ENCODE data around the gene SMIM17.

SMIM17 gene

DNA sequence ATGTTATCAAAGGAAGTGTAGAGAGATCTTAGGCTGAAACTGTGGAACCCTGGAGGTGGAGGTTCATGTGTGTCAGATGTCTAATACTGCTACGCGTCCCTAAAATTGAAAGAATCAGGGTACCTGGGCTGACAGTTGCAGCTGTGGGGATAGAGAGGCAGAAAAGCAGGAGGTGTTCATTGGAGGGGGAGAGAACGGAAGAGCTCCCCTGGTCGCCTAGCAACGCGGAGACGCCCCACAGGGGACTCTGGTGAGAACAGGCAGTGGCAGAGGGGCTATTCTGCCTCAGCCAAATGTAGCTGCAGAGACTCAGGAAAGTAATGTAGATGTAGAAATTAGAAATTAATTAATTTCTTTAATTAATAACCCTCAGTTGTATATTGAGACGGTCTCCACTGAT is 38.7 kb downstream of the SMIM17 start:
- no peak for DNase-seq (ENCODE audit: low read depth)
- TF ChIP-seq, protein P1, sequence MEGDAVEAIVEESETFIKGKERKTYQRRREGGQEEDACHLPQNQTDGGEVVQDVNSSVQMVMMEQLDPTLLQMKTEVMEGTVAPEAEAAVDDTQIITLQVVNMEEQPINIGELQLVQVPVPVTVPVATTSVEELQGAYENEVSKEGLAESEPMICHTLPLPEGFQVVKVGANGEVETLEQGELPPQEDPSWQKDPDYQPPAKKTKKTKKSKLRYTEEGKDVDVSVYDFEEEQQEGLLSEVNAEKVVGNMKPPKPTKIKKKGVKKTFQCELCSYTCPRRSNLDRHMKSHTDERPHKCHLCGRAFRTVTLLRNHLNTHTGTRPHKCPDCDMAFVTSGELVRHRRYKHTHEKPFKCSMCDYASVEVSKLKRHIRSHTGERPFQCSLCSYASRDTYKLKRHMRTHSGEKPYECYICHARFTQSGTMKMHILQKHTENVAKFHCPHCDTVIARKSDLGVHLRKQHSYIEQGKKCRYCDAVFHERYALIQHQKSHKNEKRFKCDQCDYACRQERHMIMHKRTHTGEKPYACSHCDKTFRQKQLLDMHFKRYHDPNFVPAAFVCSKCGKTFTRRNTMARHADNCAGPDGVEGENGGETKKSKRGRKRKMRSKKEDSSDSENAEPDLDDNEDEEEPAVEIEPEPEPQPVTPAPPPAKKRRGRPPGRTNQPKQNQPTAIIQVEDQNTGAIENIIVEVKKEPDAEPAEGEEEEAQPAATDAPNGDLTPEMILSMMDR (conservative IDR thresholded peaks at IDR 0.05; ENCODE audit: control insufficient read depth, insufficient read depth, low read depth, low read length), result no peak
- no peak overlapping the region for H3K4me3 ChIP-seq (ENCODE audit: control insufficient read depth, low read depth, low read length)

DNA sequence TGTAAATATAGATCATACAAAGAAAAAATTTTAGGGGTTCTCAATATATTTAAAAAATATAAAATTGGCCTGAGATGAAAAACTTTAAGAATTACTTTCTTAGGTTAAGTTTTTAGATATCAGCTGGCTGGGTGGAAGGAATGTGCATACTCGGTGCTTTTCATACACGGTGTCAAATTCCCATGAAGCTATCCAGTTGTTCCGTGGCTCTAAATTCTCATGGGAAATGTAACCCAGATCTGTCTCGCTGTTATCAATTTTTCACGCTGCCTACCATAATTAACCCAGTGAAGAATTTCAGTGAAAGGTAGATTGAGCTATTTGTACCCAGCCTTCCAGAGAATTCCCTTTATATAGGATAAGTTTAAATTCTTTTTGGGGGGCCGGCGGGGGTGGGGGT is 40.2 kb downstream of the SMIM17 start:
- no peak for DNase-seq (ENCODE audit: low read depth)
- TF ChIP-seq, protein P1 (conservative IDR thresholded peaks at IDR 0.05; ENCODE audit: control insufficient read depth, insufficient read depth, low read depth, low read length), result no peak
- H3K4me3 ChIP-seq (ENCODE audit: control insufficient read depth, low read depth, low read length), result no peak overlapping the region

DNA sequence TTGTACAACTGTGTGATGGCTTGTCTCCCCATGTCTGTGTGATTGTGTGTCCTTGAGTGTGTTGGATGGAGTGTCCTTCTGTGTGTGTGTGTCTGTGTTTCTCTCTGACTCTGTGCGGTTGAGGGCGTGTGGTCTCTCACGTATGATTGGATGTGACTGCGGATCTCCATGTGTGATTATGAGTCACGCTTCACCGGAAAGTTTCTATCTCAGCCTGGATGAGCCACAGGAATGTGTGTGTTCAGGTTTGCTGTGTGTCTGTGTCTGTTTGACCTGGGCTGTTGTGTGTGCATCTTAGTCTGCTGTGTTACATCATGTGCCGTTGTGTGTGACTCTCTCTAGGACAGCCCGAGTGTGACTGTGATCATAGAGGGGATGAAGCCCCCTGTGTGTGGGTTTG is 44.1 kb downstream of the SMIM17 start:
- TF ChIP-seq, protein P1 (conservative IDR thresholded peaks at IDR 0.05; ENCODE audit: control insufficient read depth, insufficient read depth, low read depth, low read length), result no peak
- no peak for DNase-seq (ENCODE audit: low read depth)

DNA sequence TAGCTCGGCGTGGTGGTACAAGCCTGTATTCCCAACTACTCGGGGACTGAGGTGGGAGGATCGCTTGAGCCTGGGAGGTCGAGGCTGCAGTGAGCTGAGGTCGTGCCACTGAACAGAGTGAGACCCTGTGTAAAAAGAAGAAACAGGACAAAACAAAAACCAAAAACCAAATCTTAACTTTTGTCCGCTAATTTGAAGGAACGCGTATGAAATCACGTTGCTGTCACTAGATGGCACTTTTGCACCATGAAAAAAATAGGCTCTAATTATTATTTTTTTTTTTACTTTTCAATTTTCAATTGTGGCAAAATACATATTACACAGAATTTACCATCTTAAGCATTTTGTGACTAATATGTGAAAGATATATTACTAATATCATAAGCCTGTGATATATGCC is 46.2 kb downstream of the SMIM17 start:
- no peak for DNase-seq (ENCODE audit: low read depth)
- H3K4me3 ChIP-seq (ENCODE audit: control insufficient read depth, low read depth, low read length), result no peak overlapping the region
- TF ChIP-seq, protein P1 (conservative IDR thresholded peaks at IDR 0.05; ENCODE audit: control insufficient read depth, insufficient read depth, low read depth, low read length), result no peak

More for the DNA sequence above, 44.1 kb downstream of the SMIM17 start:
- no peak overlapping the region for H3K4me3 ChIP-seq (ENCODE audit: control insufficient read depth, low read depth, low read length)

DNA sequence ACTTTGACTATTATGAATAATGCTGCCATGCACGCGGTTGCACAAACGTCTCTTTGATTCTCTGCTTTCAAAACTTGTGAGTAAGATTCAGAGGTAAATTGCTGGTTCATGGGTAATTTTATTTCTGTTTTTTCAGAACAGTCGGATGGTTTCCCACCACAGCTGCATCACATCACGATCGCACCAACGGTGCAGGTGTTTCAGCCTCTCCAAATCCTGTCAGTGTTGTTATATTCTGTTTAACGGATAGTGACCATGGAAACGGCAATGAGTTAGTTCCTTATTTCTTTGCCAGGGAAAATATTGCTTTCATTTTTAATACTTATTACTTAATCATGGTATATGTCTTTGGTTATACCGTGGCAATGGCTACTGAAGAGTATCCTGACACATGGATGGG is 47.7 kb downstream of the SMIM17 start:
- H3K4me3 ChIP-seq (ENCODE audit: control insufficient read depth, low read depth, low read length), result no peak overlapping the region
- TF ChIP-seq, protein P1 (conservative IDR thresholded peaks at IDR 0.05; ENCODE audit: control insufficient read depth, insufficient read depth, low read depth, low read length), result no peak

DNA sequence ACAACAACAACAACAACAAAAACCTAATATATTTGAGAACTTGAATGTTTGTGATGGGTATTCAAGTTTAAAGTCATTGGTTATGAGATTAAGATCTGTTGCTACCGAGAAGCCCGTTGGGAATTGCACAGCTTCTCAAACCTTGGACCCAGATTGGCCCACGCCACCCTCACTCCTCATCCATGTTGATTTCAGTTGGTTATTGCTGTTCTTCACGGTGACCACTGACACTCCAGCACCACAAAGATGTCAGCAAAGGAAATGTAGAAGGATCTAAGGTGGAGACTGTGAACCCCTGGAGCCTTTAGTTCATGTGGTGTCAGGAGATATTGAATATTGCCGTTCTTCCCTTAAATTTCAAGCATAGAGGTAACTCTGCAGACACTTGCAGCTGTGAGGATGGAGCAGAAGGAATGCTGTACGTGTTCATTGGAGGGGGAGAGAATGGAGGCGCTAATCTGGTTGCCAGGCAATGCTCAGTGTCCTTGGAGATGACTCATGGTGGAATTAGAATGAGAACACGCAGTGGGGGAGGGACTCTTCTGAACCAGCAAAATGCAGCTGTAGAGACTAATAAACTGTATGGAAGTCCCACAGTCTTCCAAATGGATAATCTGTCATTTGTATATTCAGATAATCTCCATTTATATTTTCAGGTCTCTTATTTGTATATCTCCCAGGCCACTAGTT is 49.4 kb downstream of the SMIM17 start:
- TF ChIP-seq, protein P1 (conservative IDR thresholded peaks at IDR 0.05; ENCODE audit: control insufficient read depth, insufficient read depth, low read depth, low read length), result no peak
- H3K4me3 ChIP-seq (ENCODE audit: control insufficient read depth, low read depth, low read length), result no peak overlapping the region
- no peak for DNase-seq (ENCODE audit: low read depth)

More for the DNA sequence above, 47.7 kb downstream of the SMIM17 start:
- no peak for DNase-seq (ENCODE audit: low read depth)
